DMS 273 (cell line): ENCODE measurements around the gene PTGIR.

Experiments
- DNase-seq: peaks from one replicate; lab custom pipeline; 2025; ENCODE audit not compliant: unreplicated experiment; lab: John Stamatoyannopoulos, UW

The PTGIR gene

GRCh38 chr19:46624958-46625661, at the start of gene PTGIR:
TSS of gene PTGIR (minus strand) at chr19:46625089. CDS start at chr19:46624225, 864 bp downstream.
- peak; percentile 53 for DNase-seq

GRCh38 chr19:46670813-46671212, 45.9 kb upstream of the PTGIR start:
- no peak for DNase-seq

GRCh38 chr19:46668662-46669061, 43.8 kb upstream of the PTGIR start:
- no peak for DNase-seq

GRCh38 chr19:46665072-46665471, 40.2 kb upstream of the PTGIR start:
- DNase-seq: no peak

GRCh38 chr19:46661735-46662592, 37.1 kb upstream of the PTGIR start:
- DNase-seq: peak; percentile 93

- peak; percentile 100 for DNase-seq
Observed at GRCh38 chr19:46661020-46661731, 36.3 kb upstream of the PTGIR start, which contains the start of gene DACT3. TSS of gene DACT3 (minus strand) at chr19:46661182. CDS start at chr19:46661064, 118 bp downstream.

GRCh38 chr19:46660551-46661019, 35.7 kb upstream of the PTGIR start:
- DNase-seq: no peak

GRCh38 chr19:46660008-46660517, 35.2 kb upstream of the PTGIR start:
- DNase-seq: peak; percentile 53

- peak; percentile 53 for DNase-seq
Observed at GRCh38 chr19:46659151-46660007, 34.5 kb upstream of the PTGIR start.

GRCh38 chr19:46656541-46656940, 31.7 kb upstream of the PTGIR start:
- no peak for DNase-seq

GRCh38 chr19:46654621-46655152, 29.8 kb upstream of the PTGIR start:
- DNase-seq: no peak

- no peak for DNase-seq
Observed at GRCh38 chr19:46650445-46650844, 25.6 kb upstream of the PTGIR start.

- DNase-seq: no peak
Observed at GRCh38 chr19:46648961-46649960, 24.4 kb upstream of the PTGIR start.

GRCh38 chr19:46648060-46648960, 23.4 kb upstream of the PTGIR start:
- DNase-seq: no peak

GRCh38 chr19:46646402-46646801, 21.5 kb upstream of the PTGIR start:
- DNase-seq: no peak

GRCh38 chr19:46644720-46645119, 19.8 kb upstream of the PTGIR start:
- DNase-seq: no peak

- DNase-seq: no peak
Observed at GRCh38 chr19:46640656-46641055, 15.8 kb upstream of the PTGIR start.
